ENCODE results near the gene HADHB.

The HADHB gene

DNA sequence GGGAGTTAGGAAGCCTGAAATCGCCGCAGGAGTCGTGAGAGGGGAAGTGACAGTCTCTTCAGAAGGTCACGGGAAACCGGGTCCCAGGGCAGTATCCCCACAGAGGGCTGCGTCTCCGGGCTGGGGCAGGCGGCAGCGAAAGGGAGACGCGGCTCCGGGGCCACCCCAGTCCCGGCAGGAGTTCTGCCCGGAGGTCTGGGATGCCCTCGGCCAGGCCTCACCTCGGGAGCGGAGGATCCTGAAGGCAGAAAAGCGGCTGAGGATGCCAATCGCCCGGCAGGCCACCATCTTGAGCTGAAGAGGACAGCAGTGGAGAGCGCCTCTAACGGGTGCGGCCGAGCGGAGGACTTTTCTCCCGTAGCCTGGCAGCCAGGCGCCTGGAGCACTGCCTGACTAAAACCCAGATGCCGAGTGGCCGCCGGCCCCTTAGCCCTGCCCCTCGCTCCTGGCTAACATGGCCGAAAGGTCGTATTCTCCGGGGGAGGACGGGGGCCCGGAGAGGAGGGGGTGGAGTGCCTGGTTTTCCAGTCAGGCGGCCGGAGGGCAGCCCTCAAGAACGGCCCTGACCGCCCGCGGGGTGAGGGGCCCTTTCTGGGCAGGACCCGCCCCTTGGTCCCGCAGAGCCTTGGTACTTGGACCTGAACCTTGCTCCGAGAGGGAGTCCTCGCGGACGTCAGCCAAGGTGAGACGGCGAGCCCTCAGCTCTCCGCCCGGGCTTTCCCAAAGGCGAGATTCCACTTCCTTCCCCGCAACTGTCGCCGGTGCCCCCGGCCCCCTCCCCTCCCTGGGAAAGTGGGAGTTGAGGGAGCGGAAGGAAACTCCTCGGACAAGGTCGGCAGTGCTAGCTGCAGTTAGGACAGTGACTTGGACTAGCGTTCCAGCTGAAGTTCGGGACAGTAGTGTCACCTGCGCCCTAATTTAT is at the start of gene HADHB, which contains the start of gene HADHA:
TSS of gene HADHB (plus strand) at position 631 of the 922 bp plus-strand sequence. CDS start 9,316 bp downstream, outside the sequence.
TSS of gene HADHA (minus strand) at position 324 of the 922 bp plus-strand sequence. CDS start at position 288, 36 bp downstream.
- H3K4me3 ChIP-seq (ENCODE audit: low read depth, low read length) = peak within 1 kb of the TSS; percentile 97

DNA sequence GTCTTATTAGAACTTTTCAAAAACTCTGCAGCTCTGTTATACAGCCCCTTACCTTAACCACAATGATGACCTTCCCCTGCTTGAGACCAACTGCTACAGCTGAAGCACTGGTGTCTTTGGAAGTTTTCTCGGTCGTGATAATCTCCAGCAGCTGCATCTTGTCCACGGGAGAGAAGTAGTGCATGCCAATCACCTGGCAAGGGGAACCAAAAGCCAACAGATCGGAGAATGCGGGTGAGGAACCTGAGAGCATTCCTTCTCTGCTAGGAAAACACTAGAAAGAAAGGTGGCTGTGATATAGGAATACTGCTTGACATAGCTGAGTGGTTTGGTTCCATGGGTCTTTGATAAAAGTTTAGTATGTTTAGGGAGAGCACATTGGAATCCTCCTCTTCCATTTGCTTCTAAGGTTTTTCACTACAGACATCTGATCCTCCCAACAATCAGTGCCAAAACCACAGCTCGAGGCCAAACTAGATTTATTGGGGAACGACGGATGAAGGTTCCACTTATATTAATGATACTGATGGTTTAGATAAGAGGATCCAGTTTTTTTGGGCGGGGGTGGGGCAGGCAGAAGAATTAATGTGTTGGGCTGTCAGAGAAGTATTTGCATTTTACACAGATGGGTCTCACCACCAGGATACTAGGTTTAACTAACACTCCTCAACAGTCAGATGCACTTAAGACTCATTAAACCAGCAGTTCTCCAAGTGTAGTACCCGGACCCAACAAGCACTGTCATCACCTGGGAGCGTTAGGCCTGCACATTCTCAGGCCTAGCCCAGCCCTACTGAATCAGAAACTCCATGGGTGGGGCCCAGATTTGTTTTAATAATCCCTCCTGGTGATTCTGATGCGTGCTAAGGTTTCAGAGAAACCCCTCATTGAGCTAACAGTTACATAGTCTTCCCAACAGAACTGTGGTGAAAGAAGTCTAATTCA is 49.4 kb upstream of the HADHB start:
- H3K4me3 ChIP-seq (ENCODE audit: low read depth, low read length) = no peak overlapping the region

- H3K4me3 ChIP-seq (ENCODE audit: low read depth, low read length) = no peak overlapping the region
Measured at GRCh38 chr2:26196683-26197418, 47.9 kb upstream of the HADHB start.

- H3K4me3 ChIP-seq (ENCODE audit: low read depth, low read length) = no peak overlapping the region
Measured at GRCh38 chr2:26197516-26197915, 47.2 kb upstream of the HADHB start.

DNA sequence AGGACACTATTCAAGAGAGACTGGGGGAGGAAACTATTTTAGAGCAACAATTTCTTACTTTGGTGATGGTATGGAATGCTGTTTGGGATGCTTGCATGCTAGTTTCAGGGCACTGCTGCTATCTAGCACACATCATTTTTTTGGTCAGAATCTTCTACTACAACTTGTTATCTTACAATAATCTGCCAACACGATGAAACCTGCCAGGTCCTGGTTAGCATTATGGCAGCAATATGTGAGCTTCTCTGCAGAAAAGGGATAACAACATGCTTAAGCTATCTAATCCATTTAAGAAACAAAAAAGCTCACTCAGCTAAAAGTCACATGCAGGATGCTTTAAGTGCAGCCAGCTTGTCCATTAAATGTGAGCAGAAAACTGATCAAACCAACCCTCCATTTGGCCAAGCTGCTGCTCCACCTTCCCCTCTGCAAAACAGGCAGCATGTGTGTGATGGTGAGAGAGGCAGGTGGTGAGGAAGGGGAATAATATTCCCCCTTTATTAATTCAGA is 41.7 kb upstream of the HADHB start:
- H3K4me3 ChIP-seq (ENCODE audit: low read depth, low read length) = no peak overlapping the region

- H3K4me3 ChIP-seq (ENCODE audit: low read depth, low read length) = no peak overlapping the region
Measured at GRCh38 chr2:26203906-26204305, 40.8 kb upstream of the HADHB start.

- no peak overlapping the region for H3K4me3 ChIP-seq (ENCODE audit: low read depth, low read length)
Measured at GRCh38 chr2:26212011-26212410, 32.7 kb upstream of the HADHB start.

DNA sequence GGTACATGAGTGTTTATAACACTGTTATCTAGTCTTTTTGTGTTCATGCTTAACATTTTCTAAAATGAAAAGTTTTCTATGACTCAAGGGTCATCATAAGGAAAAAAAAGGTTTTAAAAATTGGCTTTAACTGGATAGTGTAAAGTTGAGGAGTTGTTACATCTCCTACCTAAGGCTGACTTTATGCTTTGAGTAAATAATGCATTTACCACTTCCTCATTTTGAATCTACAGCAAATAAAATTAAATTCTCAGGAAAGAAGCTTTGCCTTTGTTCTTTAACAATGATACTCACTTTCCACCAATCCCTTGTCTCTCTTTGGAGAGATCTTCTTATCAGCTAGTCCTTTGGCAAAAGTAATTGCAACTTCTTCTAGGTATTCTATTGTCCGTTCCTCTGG is 30.0 kb upstream of the HADHB start:
- H3K4me3 ChIP-seq (ENCODE audit: low read depth, low read length) = no peak overlapping the region

DNA sequence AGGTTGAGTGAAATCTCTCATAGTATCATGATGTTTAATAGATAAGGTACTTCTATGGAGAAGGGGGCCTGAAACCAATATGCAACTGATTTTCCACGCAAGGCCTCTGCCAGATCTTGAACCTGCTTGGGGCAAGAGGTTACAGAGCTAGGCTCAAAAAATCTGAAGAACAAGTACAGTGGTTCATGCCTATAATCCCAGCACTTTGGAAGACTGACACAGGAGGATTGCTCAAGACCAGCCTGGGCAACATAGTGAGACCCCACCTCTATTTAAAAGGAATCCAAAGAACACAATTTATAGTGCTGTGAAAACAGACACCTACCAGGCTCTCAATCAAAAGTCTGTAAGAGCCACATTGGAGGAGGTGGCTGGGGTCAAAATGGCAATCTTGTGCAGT is 28.9 kb upstream of the HADHB start:
- H3K4me3 ChIP-seq (ENCODE audit: low read depth, low read length) = no peak overlapping the region

- no peak overlapping the region for H3K4me3 ChIP-seq (ENCODE audit: low read depth, low read length)
Measured at GRCh38 chr2:26216587-26216986, 28.2 kb upstream of the HADHB start.

DNA sequence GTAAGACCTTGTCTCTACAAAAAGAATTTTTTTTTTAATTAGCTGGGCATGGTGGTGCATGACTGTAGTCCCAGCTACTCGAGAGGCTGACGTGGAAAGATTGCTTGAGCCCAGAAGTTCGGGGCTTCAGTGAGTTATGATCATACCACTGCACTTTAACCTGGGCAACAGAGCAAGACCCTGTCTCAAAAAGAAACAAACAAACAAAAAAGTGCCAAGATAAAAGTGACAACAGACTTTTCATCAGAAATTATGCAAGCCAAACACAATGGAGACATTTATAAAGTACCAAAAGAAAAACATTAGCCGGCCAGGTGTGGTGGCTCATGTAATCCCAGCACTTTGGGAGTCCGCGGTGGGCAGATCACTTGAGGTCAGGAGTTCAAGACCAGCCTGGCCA is 27.0 kb upstream of the HADHB start:
- H3K4me3 ChIP-seq (ENCODE audit: low read depth, low read length) = no peak overlapping the region

DNA sequence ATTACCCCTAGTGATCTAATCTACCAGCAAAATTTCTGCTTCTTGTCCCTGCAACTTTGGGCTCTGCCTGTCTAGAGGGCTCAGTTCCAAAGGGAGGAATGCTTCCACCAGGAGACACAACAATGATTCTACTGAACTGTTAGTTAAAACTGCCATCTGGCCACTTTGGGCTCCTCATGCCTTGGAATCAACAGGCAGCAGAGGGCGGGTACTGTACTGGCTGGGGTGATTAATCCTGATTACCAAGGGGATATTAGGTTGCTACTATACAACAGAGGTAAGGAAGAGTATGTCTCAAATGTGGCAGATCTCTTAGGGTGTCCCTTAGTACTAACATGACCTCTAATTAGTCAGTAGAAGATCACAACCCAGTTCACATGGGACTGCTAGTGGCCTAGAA is 21.7 kb upstream of the HADHB start:
- H3K4me3 ChIP-seq (ENCODE audit: low read depth, low read length) = no peak overlapping the region

GRCh38 chr2:26224095-26224494 is 20.6 kb upstream of the HADHB start:
- no peak overlapping the region for H3K4me3 ChIP-seq (ENCODE audit: low read depth, low read length)

DNA sequence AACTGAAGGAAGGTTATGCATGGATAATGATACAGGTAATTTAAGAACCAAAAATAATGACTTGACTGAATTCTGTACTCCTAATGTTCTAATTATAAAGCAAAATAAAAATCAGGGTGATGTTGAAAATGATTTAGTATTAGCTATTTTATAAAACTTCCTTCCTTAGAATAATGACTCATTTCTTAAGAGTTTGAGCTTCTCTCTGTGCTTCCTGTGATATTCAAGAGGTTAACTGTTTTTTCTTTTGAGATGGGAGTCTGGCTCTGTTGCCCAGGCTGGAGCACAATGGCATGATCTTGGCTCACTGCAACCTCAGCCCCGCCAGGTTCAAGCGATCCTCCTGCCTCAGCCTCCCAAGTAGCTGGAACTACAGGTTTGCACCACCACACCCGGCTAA is 15.1 kb upstream of the HADHB start:
- H3K4me3 ChIP-seq (ENCODE audit: low read depth, low read length) = no peak overlapping the region

- no peak overlapping the region for H3K4me3 ChIP-seq (ENCODE audit: low read depth, low read length)
Measured at GRCh38 chr2:26230806-26231205, 13.9 kb upstream of the HADHB start.

GRCh38 chr2:26235089-26235488 is 9.7 kb upstream of the HADHB start:
- no peak overlapping the region for H3K4me3 ChIP-seq (ENCODE audit: low read depth, low read length)

GRCh38 chr2:26237868-26238267 is 6.9 kb upstream of the HADHB start:
- no peak overlapping the region for H3K4me3 ChIP-seq (ENCODE audit: low read depth, low read length)

DNA sequence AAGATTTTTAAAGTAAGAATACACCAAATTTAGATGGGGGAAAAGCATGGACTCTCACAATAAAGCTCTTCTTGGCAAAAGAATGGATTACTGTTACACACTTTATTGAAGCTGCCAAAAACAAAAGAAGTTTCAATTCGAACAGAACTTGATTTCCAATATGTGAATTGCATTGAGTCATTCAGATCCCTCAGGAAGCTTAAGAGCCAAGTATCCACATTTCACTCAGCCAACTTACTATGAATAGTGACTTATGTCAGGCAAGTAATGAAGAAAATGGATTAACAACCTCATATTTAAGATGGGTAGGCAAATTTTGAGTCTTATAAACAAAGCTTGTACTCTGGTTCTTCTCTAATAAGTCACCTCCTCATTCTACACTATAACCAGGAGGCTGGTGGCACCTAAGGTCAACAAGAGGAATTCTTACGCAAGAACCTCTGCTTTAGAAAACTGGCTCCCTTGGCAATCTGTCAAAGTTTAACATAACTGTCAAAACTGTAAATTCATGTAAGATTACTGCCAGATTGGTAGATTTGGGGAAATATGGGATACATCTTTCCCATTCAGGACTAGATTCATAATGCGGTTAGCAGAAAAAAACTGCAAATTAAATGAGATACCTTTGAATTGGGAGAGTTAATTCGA is 6.3 kb upstream of the HADHB start:
- no peak overlapping the region for H3K4me3 ChIP-seq (ENCODE audit: low read depth, low read length)

DNA sequence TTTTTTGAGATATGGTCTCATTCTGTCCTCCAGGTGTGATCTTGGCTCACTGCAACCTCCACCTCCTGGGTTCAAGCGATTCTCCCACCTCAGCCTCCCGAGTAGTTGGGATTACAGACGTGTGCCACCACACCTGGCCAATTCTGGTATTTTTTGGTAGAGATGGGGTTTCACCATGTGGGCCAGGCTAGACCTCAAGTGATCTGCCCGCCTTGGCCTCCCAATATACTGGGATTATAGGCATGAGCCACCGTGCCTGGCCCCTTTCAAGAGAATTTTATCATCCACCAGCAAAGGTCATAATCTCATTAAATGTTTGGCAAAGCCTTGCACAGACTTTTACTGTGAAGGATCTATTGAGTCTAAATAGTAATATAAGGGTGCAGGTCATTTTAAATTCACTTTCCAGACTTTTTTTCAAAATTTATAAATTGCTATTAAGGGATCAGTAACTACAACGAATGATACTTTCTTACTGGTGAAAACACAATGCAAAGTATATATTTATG is 2.8 kb upstream of the HADHB start:
- no peak overlapping the region for H3K4me3 ChIP-seq (ENCODE audit: low read depth, low read length)

All from iPS-11a (cell line).